GM18526 (cell line): ENCODE measurements around the gene CPED1.

Source experiments
- POLR2A ChIP-seq: IDR thresholded peaks from 3 replicates; pipeline ENCODE4 v1.6.1; 2011; ENCODE audit not compliant: insufficient read length; ENCODE audit errors: extremely low read depth

CPED1 gene

DNA sequence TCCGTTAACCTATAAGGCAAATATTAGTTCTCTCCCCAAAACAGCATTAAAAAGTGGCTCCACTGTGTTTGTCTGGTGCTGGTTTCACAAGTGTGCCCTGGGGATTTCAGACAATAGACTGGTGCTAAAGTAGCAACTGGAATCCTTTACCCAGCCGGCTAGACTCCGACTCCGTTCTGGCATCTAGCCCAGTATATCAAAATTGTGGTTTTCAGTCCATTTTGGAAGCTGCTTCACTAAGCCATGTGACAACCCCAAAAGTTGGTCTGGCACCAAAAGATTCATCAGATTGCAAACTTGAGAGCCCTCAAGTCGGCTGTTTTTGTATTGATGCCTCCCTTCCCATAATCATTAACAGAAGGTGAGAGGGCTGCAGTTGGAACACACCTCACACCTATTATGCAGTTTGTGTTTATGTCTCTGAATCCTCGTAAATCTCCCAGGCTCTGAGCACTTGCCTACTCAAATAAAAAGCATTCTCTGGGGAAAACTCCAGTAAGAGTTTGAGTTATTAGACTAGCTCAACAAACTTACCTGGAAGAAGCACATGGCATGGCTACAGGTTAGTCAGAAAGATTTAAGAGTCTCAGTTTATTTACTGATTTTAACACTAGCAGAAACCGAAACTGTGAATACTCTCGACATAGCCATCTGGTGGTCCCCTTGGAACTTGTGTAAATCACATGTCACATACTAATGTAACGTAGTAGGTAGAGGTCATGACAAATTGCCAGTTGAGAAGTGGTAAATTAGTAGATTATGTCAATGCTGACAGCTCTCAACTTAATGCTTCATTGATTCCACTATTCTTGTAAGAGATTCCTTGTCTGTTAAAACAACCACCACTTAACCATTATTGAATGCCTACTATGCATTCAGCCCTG is 325.5 kb downstream of the CPED1 start:
- no peak for TF ChIP-seq POLR2A

DNA sequence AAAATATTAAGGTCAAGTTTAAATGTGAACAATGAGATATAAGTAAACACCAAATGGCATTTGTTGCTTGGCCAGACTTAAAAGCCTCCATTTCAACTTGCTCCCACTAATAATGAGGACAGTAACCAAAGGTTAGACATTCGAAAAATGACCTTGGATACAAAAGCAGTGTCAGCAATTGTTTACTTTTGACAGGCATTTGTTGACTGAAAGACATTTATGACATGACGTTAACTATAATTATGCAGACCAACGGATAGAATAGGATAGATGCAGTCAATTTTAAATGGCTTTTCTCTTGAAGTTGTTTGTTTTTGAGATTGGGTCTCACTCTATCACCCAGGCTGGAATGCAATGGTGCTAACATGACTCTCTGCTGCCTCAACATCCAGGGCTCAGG is 333.9 kb downstream of the CPED1 start:
- TF ChIP-seq POLR2A = no peak

DNA sequence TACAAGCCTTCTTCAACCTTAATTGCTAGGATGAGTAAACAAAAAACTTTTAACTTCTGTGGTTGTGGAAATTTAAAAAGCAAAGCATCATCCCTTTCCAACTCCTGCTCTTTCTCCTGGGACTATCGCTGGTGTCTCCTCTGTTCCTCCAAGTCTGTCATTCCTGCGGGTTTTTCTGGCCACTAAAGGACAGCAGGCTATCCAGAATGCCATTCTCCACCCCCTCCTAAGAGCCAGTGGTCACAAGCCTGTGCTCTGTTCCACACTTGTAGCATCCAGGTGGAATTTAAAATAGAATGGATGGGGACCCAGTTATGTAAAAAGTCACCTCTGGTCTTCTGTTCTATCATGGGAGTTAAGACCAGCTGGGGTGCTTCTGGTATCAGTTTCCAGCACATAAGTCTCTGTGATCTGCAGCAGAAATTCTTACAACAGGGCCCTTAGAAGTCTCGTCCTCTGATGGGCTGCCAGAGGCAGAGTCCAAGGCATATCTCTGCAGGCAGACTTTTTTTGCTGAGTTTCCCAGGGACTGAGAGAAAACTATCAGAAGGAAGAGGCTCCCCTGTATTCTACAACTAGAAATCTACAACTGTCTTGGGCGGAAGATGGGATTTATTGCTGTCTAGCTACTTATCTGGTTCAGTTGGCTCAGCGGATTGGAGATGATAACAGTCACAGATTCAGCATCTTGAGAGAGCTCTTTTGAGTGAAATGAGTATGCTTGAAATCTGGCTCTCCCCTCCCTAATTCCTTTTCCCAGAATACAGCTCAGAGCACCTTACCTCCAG is 335.2 kb downstream of the CPED1 start:
- TF ChIP-seq POLR2A = no peak

DNA sequence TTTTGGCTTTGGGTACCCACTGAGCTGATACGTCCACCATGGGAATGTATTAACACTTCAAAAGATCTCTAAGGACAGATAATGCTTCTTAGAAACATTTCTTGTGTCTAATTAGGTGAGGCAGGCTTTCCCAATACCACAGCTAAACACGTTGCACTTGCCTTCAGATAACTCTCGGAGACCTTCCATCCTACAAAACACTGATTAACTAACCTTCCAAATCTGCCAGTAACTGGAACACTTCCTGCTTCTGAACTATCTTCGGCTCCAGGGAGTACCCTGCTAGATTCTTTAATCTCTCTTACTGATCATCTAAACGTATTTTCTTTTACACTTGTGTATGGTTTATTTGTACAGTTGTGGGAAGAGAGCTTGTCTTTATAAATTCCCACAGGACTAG is 339.2 kb downstream of the CPED1 start:
- TF ChIP-seq POLR2A = no peak

DNA sequence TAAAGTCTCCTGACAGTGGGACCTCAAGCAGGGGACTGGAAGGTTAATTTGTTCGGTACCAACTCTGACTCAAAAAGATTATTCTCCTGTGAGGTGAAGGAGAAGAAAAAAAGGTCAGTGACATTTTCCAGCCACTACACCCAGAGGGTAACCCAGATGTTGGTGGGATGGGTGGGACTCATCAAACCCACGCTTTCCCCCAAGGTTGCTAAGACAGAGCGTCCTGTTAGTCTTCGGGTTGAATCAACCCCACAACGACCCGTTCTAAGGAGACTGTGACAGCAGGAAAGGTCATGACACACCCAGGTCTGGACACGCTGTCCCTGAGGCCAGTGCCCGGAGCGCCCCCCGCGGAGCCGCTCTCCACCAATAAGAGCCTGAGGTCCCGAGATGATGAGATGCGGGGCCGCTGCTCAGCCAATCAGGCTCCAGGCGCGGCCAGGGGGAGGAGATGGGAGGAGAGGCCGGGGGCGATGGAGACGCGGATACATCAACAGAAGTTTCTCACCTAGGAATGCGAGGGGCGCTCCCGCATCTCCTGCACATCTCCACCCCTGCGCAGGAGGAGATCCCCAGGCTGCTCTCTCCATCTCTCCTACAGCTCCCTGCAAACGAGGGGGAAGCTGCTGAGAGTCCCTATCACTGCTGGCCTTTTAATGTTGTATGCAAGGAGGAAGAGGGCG is 340.1 kb downstream of the CPED1 start, which contains the start of gene WNT16:
Gene WNT16, plus strand, starts transcription at position 493 of the 683 bp plus-strand sequence. CDS start 293 bp downstream, outside the sequence.
- TF ChIP-seq POLR2A = no peak

- TF ChIP-seq POLR2A = no peak
Measured at GRCh38 chr7:121329191-121330052, 340.9 kb downstream of the CPED1 start.

- no peak for TF ChIP-seq POLR2A
Measured at GRCh38 chr7:121330053-121330833, 341.7 kb downstream of the CPED1 start.

DNA sequence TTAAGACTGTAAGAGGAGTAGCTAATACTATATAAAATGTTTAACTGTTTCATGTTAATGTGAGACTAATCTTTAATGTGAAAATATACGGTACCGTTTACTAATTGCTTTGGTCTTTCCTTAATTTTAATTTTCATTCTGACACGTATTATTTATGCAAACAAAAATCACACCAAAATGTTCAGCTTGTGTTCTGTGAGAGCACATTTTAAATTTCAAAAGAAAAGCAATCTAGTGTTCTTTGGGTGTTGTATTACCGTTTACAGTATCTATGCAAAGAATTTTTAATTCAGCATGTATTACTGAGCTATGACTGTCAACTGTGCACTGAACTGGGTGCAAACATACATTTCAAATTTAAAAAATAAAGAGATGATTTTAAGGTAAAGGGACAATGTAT is 342.5 kb downstream of the CPED1 start:
- TF ChIP-seq POLR2A = no peak

GRCh38 chr7:121331574-121331973 is 343.1 kb downstream of the CPED1 start:
- TF ChIP-seq POLR2A = no peak

DNA sequence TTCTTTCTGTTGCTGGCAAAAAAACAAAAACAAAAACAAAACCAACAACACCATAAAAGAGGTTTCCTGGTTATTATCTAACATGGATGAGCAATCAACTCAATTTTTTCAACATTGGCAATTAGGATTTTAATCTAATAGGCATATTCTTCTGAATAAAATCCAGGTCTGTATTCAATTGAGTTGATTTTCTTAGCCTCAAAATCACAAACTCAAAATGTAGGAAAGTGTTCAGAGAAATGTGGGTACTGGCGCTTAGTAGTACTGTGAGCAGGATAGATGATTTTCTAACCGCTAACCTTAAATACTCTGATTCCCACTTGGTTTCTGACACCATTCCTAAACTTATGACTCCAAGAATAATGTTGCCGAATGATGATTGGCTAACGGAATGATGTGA is 345.9 kb downstream of the CPED1 start:
- TF ChIP-seq POLR2A = no peak

DNA sequence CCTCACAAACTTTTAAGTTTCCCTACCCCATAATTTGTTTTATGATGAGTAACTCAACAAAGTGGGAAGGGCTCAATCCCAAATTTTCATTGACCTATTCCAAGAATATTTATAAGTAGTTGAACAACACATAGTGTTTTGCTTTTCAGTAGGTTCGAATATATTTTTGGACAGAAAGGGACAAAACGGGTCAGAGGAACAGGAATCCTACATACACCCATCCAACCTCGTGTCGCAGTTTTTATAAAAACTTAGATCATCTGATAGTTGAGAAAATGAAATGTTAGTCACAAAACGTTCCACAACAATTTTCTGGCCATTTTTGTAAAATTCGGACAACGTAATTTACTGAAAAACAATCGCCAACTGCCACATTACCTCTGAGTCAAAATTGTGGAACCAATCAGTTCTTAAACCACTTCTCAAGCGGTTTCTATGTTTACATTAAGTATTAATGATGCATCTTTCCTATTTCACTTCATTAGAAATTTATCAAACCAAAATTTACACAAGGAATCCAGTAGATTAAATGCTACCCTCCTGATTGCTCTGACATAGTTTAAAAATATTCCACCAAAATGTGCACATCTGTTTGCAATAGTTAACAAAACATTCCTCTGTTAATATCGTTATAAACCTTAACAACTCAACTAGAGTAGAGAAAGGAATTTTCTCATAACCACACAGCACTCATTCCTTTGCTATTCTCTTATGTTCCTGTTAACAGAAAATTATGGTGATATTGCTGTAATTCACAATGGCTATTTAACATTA is 346.6 kb downstream of the CPED1 start:
- TF ChIP-seq POLR2A = no peak

DNA sequence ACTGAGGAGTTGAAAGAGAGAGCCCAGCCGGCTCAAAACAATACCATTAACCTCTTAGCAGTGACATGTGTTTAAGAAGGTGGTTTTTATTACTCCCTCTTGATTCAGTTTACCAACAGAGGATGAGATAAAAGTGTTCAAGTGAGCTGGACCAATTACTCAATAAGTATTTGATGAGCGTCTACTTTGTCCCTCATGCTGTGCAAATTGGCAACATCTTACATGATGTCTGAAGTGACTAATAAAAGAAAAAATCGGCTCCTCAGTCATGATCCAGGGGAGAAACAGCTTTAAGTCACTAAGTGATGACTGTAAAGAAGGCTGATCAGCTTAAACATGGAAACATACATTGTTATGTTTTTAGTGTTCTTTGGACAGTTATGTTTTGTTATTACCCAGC is 348.1 kb downstream of the CPED1 start:
- TF ChIP-seq POLR2A = no peak

GRCh38 chr7:121337398-121337797 is 348.9 kb downstream of the CPED1 start:
- TF ChIP-seq POLR2A = no peak
